Measurements from ENCODE around the gene RIC8A.
A peak's percentile ranks its signal among the peaks of the same experiment; 100 is the strongest.
"Not testable (repeated sequence)": the region's sequence is repeated elsewhere in the genome, so short reads cannot be mapped to it uniquely, and the experiment has no call there.

Gene RIC8A

DNA sequence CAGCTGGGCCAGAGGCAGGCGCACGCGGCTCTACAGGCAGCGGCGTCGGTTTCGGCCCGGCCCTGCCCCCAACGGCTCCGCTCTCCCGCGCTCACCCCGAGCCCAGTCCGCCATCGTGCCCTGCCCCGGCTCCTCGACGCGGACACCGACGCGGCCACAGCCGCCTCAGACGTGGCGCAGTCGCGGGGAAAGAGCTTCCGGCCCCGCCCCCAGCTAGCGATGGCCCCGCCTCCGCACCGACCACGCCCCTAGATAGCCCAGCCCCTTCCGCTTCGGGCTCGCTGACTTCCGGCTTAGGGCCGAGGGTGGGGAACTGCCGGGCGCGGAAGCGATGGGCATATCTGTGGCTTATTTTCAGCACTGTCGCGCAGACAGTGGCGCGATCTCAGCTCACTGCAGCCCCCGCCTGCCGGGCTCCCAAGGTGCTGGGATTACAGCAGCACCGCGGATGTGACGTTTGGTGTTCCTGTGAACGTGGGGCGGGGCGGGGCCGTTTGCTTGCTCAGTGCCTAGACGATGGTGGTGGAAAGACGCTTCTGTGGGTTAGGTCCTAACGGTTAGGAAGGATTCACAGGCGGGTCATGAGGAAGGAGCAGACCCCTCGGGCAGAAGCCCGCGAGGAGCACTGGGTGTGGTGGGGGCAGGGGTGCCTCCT lies at the start of gene RIC8A, which contains the start of gene BET1L:
RIC8A (plus strand) TSS at position 501 of the 655 bp plus-strand sequence. CDS start 1,147 bp downstream, outside the sequence.
BET1L (minus strand) TSS at position 192 of the 655 bp plus-strand sequence; CDS start at position 114, 78 bp downstream.
- peak within 1 kb of the TSS; percentile 98 for H3K27ac ChIP-seq (ENCODE audit: low read depth, low read length)
- H2AFZ ChIP-seq (ENCODE audit: low read length, unreplicated experiment), result peak within 1 kb of the TSS; percentile 45
- peaks cover 66% of the 10 kb centered on the region for H3K79me2 ChIP-seq (ENCODE audit: control insufficient read depth, insufficient read depth, low read length, unreplicated experiment)
- peak within 1 kb of the TSS; percentile 91 for H3K4me3 ChIP-seq (ENCODE audit: low read depth, low read length)
- peaks cover 33% of the 10 kb centered on the region for H3K4me1 ChIP-seq (ENCODE audit: control insufficient read depth, insufficient read depth, low read length, unreplicated experiment)
- H3K27me3 ChIP-seq (ENCODE audit: insufficient read depth, low read length), result no peaks in the 10 kb centered on the region
- H3K36me3 ChIP-seq (ENCODE audit: insufficient read depth, low read length), result peaks cover 26% of the 10 kb centered on the region; the same call in 1 of the 2 replicates

DNA sequence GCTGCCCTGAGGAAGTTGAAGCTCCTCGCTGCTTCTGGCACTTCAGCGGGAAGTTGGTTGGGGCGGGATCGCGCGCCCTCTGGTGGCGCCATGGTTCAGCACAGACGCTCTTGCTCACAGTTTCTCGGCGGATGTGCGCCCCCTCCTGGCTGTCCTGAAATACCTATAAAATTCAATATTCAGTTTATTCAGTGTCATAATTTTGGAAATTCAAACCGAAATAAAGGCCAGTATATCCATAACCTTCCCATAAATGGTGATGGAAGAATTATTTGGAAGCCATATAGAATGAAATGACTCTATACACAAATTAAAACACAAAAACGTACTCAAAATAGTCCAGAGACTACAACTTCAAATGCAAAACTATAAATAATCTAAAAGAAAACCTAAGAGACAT lies 27.3 kb upstream of the RIC8A start:
- H3K4me1 ChIP-seq (ENCODE audit: control insufficient read depth, insufficient read depth, low read length, unreplicated experiment); H3K36me3 ChIP-seq (ENCODE audit: insufficient read depth, low read length); H3K4me3 ChIP-seq (ENCODE audit: low read depth, low read length); H3K79me2 ChIP-seq (ENCODE audit: control insufficient read depth, insufficient read depth, low read length, unreplicated experiment); H3K27me3 ChIP-seq (ENCODE audit: insufficient read depth, low read length); H2AFZ ChIP-seq (ENCODE audit: low read length, unreplicated experiment); H3K27ac ChIP-seq (ENCODE audit: low read depth, low read length): not testable (repeated sequence)

DNA sequence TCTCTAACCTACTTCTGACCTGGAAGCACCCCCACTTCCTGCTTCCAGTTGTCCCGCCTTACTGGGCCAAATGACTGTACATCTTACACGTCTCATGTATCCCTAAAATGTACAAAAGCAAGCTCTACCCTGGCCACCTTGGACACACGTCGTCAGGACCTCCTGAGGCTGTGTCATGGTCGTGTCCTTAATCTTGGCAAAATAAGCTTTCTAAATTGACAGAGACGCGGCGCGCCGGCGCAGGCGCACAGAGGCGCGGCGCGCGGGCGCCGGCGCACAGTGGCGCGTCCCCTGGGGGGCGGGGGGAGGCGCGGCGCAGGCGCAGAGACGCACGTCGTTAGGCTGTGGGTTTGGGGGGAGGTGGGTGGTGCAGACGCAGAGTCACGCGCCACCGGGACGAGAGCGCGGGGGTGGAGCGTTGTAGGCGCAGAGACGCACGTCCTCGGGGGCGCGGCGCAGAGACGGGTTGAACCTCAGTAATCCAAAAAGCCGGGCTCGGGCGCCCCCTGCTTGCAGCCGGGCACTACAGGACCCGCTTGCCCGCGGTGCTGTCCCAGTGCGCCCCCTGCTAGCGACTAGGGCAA lies 18.2 kb upstream of the RIC8A start:
- H3K4me3 ChIP-seq (ENCODE audit: low read depth, low read length); H3K4me1 ChIP-seq (ENCODE audit: control insufficient read depth, insufficient read depth, low read length, unreplicated experiment); H2AFZ ChIP-seq (ENCODE audit: low read length, unreplicated experiment); H3K27me3 ChIP-seq (ENCODE audit: insufficient read depth, low read length); H3K36me3 ChIP-seq (ENCODE audit: insufficient read depth, low read length); H3K27ac ChIP-seq (ENCODE audit: low read depth, low read length); H3K79me2 ChIP-seq (ENCODE audit: control insufficient read depth, insufficient read depth, low read length, unreplicated experiment): not testable (repeated sequence)

DNA sequence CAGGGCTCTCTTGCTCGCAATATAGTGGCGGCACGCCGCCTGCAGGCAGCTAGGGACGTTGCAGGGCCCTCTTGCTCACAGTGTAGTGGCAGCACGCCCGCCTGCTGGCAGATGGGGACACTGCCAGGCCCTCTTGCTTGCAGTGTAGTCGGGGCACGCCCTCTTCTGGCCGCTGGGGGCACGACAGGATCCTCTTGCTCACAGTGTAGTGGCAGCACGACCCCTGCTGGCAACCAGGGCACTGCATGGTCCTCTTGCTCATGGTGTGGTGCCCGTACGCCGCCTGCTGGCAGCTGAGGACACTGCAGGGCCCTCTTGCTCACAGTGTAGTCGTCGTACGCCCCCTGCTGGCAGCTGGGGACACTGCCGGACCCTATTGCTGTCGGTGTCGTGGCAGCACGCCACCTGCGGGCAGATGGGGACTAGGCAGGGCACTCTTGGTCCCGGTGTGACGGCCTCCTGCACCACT lies 17.6 kb upstream of the RIC8A start:
- H3K27me3 ChIP-seq (ENCODE audit: insufficient read depth, low read length); H2AFZ ChIP-seq (ENCODE audit: low read length, unreplicated experiment); H3K4me1 ChIP-seq (ENCODE audit: control insufficient read depth, insufficient read depth, low read length, unreplicated experiment); H3K36me3 ChIP-seq (ENCODE audit: insufficient read depth, low read length); H3K27ac ChIP-seq (ENCODE audit: low read depth, low read length); H3K79me2 ChIP-seq (ENCODE audit: control insufficient read depth, insufficient read depth, low read length, unreplicated experiment); H3K4me3 ChIP-seq (ENCODE audit: low read depth, low read length): not testable (repeated sequence)

DNA sequence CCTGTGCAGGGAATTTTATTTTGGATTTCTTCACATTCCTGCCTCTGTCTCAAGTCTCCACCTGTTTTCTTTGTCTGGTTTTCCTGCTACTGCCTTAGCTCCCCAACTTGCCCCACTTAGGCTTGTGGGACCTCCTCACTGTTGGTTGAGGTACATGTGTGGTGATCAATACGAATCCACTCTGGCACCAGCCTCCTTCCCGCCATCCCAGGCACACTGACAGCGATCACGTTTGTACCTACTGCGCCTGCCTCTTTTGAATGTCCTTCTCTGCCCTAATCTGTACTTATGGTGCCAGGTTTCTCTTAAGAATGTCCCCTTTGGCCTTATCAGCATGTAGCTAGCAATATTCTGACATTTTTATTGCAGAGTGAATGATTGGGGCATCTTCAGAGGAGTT lies 17.0 kb upstream of the RIC8A start:
- H3K36me3 ChIP-seq (ENCODE audit: insufficient read depth, low read length); H3K27ac ChIP-seq (ENCODE audit: low read depth, low read length); H3K79me2 ChIP-seq (ENCODE audit: control insufficient read depth, insufficient read depth, low read length, unreplicated experiment): not testable (repeated sequence)

DNA sequence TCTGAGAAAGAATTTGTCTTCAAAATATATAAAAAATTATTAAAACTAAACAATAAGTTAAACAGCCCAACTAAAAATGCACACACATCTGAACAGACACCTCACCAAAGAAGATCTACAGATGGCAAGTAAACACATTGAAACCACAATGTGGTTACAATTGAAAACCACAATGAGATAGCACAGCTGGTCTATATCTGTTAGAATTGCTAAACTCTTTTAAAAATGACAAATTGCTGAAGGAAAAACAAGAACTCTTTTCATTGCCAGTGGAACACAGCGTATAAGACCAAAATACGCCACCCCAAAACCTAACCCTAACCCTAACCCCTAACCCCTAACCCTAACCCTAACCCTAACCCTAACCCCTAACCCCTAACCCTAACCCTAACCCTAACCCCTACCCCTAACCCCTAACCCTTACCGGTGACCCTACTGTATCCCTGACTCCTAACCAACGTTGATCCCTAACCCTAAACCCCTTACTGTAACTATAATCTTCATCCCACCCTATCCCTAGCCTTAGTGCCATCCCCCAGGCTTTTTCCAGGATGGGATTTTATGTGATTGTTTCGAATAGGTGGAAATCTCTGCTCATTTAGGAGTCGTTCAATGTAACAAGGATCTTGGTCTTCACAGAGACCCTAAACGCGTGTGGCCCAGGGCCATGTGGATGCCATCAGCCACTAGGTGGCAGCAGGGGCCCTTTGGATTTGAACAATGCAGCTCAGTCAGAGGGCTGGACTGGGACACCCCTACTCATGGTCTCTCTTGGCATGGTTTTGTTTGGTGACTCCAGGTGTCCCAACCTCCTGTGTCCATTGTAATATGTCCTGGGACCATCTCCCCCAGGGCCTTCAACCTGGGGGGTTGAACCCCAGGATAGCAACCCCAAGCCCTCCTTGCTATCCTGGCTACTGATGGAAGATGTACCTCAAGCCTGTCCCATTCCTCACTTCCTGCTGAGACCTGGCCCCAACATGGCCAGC lies 15.7 kb upstream of the RIC8A start:
- not testable (repeated sequence) for H3K27me3 ChIP-seq (ENCODE audit: insufficient read depth, low read length); H3K4me1 ChIP-seq (ENCODE audit: control insufficient read depth, insufficient read depth, low read length, unreplicated experiment); H3K27ac ChIP-seq (ENCODE audit: low read depth, low read length); H2AFZ ChIP-seq (ENCODE audit: low read length, unreplicated experiment); H3K4me3 ChIP-seq (ENCODE audit: low read depth, low read length); H3K79me2 ChIP-seq (ENCODE audit: control insufficient read depth, insufficient read depth, low read length, unreplicated experiment); H3K36me3 ChIP-seq (ENCODE audit: insufficient read depth, low read length)

More for the DNA sequence above, 17.0 kb upstream of the RIC8A start:
- not testable (repeated sequence) for H3K4me1 ChIP-seq (ENCODE audit: control insufficient read depth, insufficient read depth, low read length, unreplicated experiment); H3K27me3 ChIP-seq (ENCODE audit: insufficient read depth, low read length); H3K4me3 ChIP-seq (ENCODE audit: low read depth, low read length); H2AFZ ChIP-seq (ENCODE audit: low read length, unreplicated experiment)

DNA sequence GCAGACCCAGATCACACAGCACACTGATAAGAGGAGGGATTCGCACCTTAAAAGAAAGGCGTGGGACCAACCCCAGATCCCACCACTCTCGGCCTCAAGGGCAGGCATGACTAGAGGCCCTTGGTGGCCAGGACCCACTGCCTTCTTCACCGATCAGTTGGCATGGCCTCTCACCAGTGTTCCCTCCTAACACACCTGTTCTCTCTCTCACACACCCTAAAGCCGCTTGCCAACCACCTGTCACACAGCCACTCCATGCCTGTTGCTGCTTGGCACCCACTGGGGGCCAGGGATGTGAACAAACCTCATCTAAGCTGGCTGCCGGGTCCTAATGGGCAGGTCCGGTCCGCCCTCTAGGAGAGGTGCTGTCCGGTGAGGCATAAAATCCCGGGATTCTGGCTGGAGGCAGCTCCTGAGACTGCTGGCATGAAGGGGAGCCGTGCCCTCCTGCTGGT lies 14.8 kb upstream of the RIC8A start, which contains the start of gene SCGB1C1:
SCGB1C1 (plus strand) TSS at position 405 of the 455 bp plus-strand sequence; CDS start at position 427, 22 bp downstream.
- not testable (repeated sequence) for H3K27ac ChIP-seq (ENCODE audit: low read depth, low read length); H3K4me3 ChIP-seq (ENCODE audit: low read depth, low read length); H3K36me3 ChIP-seq (ENCODE audit: insufficient read depth, low read length); H3K4me1 ChIP-seq (ENCODE audit: control insufficient read depth, insufficient read depth, low read length, unreplicated experiment); H3K27me3 ChIP-seq (ENCODE audit: insufficient read depth, low read length); H2AFZ ChIP-seq (ENCODE audit: low read length, unreplicated experiment); H3K79me2 ChIP-seq (ENCODE audit: control insufficient read depth, insufficient read depth, low read length, unreplicated experiment)

DNA sequence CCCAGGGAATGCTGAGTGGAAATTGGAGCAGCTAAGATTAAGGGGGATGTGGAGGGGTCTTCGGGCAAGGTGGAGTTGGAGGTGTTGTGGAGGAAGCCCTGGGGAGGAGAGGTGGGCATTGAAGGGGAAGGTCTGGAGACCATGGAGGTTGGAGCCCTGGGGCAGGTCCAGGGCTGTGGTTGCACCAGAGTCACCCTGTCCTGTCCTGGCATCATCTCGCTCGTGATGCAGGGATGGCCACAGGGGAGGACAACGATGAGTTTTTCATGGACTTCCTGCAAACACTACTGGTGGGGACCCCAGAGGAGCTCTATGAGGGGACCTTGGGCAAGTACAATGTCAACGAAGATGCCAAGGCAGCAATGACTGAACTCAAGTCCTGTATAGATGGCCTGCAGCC lies 14.0 kb upstream of the RIC8A start:
- not testable (repeated sequence) for H2AFZ ChIP-seq (ENCODE audit: low read length, unreplicated experiment); H3K27me3 ChIP-seq (ENCODE audit: insufficient read depth, low read length); H3K79me2 ChIP-seq (ENCODE audit: control insufficient read depth, insufficient read depth, low read length, unreplicated experiment); H3K4me3 ChIP-seq (ENCODE audit: low read depth, low read length); H3K4me1 ChIP-seq (ENCODE audit: control insufficient read depth, insufficient read depth, low read length, unreplicated experiment); H3K27ac ChIP-seq (ENCODE audit: low read depth, low read length); H3K36me3 ChIP-seq (ENCODE audit: insufficient read depth, low read length)

DNA sequence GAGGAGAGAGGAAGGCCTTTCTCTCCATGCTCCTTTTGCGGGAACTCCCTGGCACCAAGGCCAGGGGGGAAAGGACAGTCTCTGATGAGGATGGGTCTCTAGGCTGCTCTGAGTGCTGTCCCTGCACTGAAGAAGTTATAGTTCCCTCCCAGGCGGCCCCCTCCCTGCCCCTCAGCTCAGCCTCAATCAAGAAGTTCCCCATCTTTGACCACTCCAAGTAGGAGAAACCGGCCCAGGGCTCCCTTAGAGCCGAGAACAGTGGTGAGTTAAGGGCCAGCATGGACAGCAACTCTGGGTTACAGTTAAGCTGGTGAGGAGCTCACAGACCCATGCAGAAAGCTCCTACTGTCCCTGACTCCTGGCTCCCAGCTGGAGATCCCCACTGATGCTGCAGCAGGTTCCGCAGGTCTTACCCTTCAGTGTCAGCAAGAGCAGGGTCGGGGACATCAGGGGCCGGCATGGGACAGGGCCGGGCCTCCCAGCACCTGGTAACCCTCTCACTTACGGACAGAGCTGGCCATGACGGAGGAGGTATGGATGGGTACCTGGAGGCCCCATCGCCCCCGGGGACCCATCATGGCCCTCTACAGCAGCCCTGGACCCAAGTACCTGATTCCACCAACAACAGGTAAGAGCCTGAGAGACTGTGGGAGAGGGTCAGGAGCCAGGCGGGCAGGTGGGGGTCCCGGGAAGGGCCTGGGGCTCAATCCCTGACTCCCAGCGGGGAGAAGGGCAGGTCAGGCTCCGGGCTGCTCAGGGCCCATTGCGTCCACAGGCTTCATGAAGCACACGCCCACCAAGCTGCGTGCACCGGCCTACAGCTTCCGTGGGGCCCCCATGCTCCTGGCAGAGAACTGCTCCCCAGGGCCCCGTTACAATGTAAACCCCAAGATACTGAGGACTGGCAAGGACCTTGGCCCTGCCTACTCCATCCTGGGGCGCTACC lies 10.4 kb upstream of the RIC8A start:
- no peaks in the 10 kb centered on the region for H3K36me3 ChIP-seq (ENCODE audit: insufficient read depth, low read length)
- no peak overlapping the region for H2AFZ ChIP-seq (ENCODE audit: low read length, unreplicated experiment)
- H3K27ac ChIP-seq (ENCODE audit: low read depth, low read length), result no peak overlapping the region
- no peak overlapping the region for H3K4me3 ChIP-seq (ENCODE audit: low read depth, low read length)
- no peaks in the 10 kb centered on the region for H3K27me3 ChIP-seq (ENCODE audit: insufficient read depth, low read length)
- no peaks in the 10 kb centered on the region for H3K4me1 ChIP-seq (ENCODE audit: control insufficient read depth, insufficient read depth, low read length, unreplicated experiment)
- no peaks in the 10 kb centered on the region for H3K79me2 ChIP-seq (ENCODE audit: control insufficient read depth, insufficient read depth, low read length, unreplicated experiment)

Data from ACC112 (cell line).